H1 (cell line): ENCODE results near the gene ATF7. TPM values are rescaled to one million over a fixed set of nuclear protein-coding genes. Genes with fewer than 3 reads are reported as not detected.

ENCODE experiments used
- CHD7 ChIP-seq: fragments of 300-600 bp; sonication (generic); IDR thresholded peaks from 2 replicates; pipeline ENCODE4 v1.7.1; 2012; ENCODE audit warnings: low read length, moderate library complexity, mild to moderate bottlenecking, inconsistent platforms; ENCODE audit not compliant: insufficient replicate concordance
- polyA plus RNA-seq, 7 experiments: library from polyadenylated mRNA; depleted of rRNA in 3 of 7; stranded (reverse) in 5 of 7; unstranded in 2 of 7; fragments of >200 nt in 5 of 7; fragments of 200-250 nt in 2 of 7; gene quantifications; 1 replicate in 5 of 7; 2 replicates in 1 of 7; 4 replicates in 1 of 7; pipeline versions ENCODE4 v1.2.1 to v1.2.3, GENCODE V29; 2011 to 2013; ENCODE audit warnings: missing spikeins in 2 of 7, mixed read lengths in 2 of 7
- total RNA-seq: library from RNA; stranded (reverse); fragmentation: NEBNext Ultra II Directional; extraction: Animal tissue kit (Norgen Biotek cat#: 25700); gene quantifications from 2 replicates; pipeline ENCODE4 v1.2.1, GENCODE V29; 2021

The ATF7 gene
- total and polyA plus RNA-seq, 2 of the 8 experiments (the other 6 are each of a cell fraction or from before 2014, with no cell fraction given) = 10.1 to 16.6 TPM

GRCh38 chr12:53560351-53560750 lies 65.8 kb downstream of the ATF7 start (continued):
- no peak for TF ChIP-seq CHD7
